HK-2 (cell line): ENCODE measurements around the gene VTI1A.
"Not testable (repeated sequence)": the region's sequence is repeated elsewhere in the genome, so short reads cannot be mapped to it uniquely, and the experiment has no call there.

ENCODE experiments used
- DNase-seq: peaks from one replicate; pipeline ENCODE4 v3.0.0-alpha.2; 2018; ENCODE audit not compliant: unreplicated experiment

Gene VTI1A

DNA sequence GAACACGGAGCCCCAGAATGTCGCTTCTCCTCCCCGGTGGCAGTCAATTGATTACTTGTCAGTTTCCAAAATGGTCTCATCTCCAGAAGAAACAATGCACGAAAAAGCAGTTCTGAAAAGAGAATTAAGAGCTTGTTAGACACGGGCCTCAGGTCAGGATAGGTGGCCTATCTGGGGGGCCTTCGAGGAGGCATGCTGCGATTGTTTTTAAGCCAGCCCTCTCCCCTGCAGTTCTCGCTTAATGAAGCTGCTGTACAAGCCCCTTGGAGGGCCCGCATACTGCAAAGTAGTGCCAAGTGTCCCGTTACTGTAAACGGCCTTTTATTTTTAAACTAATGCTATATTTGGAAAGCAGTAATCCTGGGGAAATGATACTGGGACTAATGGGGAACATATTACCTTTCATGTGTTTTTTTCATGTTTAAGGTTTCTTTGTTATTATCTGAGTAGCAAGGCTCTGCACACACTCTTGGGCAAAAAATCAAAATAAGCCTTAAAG, 388.3 kb downstream of the VTI1A start:
- no peak for DNase-seq

DNA sequence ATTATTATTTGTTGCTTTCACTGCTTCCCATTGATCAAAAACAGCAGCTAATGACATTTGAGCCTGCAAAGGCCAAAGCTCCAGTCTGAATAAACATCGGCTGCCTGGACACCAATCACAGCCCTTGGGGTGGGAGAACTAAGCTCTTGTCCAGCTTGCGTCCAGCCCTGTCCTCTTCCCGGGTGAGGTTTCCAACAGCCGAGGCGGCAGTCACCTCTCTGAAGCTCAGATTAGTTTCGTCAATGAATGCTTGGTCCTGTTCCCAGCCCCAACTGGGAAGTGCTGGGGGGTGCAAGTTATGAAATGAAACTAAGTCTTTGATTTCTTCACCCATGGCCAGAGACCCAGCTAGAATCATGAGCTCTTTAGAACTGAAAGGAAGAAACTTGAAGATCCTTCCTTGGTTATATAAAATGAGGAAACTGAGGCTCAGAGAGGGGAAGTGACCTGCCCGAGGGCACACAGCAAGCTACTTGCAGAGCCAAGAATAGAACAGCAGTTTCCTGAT, 389.0 kb downstream of the VTI1A start:
- no peak for DNase-seq

DNA sequence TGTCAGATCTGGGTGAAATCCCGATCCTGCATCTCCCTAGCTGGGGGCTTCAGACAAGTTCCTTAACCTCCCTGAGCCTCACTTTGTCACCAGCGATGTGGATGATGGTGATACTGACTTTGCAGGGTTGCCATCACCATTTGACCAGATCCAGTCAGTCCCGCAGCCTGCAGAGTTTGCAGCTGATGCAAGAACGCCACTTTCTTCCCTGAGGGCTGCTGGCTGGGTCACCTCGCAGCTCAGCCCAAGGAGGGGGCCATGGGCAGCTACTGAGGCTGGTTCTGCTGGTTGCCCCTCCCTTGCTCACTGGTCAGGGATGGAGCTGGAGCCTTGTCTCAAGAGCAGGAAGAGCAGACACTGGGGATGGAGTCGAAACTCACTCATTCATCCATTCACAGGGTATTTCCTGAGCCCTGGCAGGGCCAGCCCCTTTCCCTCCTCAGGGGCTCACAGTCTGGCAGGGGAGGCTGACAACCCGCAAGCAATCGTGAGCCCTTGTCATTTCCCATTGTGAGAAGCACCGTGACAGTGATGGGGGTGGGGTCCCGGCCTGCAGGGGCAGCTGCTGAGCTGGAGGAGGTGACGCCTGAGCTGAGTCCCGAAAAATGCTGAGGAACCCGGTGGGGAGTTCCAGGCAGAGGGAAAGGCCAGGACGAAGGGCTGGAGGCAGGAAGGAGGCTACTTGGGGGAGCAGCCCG, 391.9 kb downstream of the VTI1A start:
- DNase-seq: no peak

DNA sequence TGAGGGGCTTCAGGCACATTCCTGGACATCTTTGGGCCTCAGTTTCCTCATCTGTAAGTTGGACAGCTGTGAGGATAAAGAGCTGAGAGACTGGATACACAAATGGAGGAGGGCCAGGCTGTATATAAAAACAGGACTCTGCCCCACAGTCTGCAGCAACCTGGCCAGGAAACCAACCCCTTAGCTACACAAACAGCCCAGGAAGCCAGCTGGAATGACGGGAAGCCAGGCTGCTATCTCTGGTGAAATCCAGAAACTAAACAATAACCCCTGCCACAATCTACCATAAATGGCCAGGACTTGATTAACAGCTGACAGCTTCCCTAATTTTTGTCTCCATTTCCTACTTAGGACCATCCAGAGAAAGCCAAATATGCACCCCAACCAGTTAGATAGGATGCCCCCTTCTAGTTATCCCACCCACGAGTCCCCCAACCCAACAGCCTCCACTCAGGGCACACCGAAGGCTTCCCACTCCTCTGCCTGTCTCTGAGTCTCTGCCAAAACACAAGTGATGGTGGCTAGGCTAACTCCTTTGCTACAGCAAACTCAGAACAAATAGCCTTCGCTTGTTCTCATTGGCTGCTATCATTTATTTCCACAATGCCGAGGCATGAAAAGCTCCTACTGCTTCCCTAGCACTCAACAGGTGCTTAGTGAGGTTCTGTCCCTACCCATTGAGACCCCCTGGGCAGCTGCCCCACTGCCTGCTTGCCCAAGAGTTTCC, 393.1 kb downstream of the VTI1A start:
- DNase-seq: no peak

DNA sequence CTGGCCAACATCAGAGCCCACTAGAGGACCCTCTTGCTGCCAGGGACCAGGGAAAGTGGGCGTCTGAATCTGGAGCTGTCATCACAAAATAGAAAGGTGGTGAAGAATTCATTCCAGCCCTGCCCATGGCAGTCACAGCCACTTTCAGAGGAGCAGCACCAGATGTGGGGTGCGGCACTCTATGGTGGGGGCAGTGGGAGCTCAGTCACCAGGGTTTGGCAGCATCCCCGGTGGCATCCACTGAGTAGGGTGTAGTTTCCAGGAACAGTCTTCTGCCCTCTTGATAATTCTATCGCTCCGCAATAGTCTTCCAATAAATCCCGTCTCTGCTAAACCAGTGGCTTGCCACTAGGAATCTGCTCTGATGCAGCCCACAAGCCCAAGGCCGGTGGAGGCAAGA, 394.5 kb downstream of the VTI1A start:
- no peak for DNase-seq

DNA sequence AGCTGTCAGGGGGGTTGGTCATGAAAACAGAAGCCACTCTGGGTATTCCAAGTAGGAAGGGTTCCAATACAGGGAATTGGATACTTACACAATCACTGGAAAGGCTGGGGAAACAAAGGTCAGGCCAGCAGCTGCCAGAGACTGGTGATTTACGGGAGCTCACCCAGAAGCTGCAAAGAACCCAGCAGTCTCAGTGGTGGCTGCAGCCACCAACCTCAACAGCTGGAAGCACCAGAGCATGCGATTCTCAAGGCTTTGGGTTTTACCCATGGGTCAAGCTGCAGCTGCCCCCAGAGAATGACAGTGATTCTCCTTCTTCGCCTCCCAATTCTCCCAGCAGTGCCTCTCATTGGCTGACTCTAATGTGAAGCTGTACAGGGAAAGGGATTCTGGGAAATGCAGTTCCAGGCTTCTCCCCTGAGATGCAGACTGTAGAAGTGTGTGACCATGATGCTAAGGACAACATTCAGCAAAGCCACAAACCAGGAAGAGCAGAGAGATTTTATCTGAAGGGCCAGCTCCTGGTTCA, 395.9 kb downstream of the VTI1A start:
- DNase-seq: no peak

DNA sequence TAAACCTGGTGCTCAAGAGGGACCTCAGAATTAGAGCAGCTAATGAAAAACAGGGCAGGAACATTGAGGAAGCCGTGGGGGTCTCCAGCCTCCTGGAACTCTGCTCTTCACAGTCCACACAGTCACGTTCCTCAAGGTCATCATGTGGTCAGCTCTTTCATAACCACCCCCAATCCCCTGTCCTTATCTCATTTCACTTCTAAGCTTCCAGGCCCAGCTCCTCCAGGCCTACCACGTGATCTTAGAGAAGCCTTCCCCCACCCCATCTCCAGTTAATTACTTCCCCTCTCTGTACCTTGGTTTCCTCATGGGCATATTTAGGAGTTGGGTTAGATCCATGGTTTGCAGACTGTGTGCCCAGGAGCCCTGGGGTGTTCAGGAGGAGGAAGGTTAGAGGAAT, 396.6 kb downstream of the VTI1A start:
- DNase-seq: no peak

DNA sequence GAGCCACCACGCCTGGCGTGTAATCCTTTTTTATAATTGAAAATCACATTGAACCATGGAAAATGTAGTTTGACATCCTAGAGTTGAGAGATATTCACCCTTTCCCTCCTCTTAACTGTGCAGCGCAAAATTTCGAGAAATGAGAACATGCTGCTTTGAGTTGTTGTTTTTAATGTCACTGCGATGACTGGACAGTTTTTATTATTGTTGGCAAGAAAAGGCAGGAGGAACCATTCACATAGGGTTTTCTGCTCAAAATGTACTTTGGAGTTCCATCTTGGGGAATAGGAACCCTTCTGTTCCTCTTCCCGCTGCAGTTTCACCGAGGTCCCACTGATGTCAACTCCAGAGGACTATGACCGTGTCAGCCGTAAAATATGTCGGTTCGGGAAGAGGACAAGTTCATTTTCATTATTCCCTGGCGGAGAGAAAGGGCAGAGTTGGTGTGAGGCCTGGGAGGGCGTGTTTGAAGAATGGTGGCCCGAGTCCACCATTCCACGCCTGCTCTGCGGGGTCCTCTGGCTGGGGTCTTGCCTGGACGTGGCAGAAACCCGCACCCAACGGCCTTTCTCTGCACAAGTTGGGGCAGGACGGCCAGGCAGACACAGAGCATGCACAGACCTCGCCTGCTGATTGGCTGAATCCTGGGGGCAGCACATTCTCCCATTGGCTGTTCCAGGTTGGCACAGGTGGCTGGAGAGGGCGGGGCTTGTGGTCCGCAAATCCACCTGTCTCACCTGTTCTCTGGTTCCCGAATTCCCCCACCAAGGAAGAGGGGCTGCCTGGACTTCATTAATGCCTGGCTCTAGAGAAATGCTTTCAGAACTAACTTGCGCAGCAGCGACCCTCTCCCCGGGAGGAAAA, 397.9 kb downstream of the VTI1A start:
- no peak for DNase-seq

DNA sequence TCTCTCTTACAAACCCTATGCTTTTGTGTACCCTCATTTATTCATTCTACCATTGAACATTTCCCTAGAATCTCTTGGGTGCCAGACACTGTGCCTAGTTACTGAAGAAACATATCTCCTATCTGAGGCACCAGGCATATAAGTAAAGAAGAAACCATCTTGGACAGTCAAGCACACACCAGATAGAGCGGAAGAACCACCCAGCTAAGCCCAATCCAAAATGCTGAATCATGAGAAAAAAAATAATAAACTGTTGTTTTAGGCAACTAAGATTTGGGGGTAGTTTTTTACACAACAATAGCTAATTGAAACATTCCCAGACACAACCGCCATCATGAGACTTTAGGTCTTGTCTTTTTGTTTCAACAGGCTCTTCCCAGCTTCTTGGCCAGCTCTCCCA, 400.8 kb downstream of the VTI1A start:
- DNase-seq: no peak

DNA sequence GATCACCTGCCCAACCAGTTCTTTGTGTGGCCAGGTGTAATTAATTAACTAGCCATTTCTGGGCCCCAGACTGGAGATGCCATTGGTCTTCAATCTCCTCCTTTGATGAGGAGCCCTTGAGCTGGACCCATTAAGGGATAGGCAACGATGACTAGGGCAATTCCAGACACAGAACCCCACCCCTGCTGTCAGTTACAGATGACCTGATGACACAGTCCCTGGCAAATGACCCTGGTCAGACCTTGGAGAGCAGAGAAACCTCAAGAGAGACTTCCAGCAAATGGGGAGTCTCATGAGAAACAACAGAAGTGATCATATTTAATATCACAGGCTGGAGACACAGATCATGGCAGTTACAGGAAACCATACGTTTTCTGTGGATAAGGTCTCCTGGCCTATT, 401.2 kb downstream of the VTI1A start:
- no peak for DNase-seq

DNA sequence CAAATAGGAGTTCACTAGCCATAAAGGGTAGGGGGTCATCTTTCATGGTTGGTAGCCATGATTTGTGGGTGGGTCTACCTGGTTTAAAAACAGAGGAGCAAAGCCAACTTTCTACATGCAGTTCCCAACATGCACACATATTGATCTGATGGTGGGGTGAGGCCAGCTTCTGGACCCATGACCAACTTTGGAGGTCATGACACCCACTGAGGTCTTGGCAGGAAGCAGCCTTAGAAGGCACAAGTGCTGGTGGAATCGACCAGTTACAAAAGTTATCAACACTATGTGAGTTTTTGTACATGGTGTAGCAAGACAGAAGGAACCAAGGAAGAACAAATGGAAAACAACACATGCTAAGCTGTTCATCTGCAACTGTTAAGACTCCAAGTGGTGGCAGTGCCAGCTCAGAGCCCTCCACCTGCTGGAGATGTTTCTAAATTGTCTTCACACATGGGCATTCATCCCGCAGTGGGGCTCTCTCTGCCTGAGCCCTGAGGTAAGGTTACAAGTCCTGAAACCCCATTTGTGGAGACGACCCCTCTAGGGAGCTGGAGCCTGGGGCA, 401.9 kb downstream of the VTI1A start:
- no peak for DNase-seq

DNA sequence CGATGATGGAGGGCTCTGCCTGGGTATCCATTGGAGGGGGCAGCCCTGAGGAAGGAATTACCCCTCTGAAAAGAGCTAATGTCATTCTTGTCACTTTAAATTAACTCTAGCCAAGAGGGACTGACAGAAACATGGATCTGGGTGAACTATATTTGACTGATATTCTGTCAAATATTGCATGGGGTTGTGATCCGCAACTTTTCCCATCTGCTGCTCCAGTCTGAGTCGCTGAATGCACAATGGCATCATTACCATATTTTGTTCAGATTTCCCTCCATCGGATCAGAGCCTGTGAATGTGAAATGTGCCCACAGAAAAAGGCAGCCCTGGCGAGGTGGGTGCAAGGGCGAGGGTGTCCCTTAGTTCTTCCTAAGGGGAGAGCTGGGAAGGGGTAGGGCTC, 402.5 kb downstream of the VTI1A start:
- no peak for DNase-seq

DNA sequence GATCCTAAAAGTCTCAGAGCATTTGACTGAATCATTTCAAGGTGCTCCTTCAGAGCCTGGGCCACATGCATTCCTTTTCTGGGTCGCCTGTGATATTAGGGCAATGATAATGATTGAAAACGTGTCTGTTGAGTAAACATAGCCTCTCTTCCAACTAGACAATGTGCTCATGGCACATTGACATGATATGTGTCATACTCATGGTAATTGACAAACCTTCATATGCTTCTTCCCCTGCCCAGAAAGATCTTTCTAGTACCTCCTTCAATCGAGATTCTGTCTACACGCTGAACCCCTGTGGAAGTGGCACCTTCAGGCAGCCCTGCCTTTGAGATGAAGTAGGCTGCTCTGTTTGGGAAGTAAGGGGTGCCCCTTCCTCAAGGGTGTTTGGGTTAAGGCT, 404.2 kb downstream of the VTI1A start:
- no peak for DNase-seq

DNA sequence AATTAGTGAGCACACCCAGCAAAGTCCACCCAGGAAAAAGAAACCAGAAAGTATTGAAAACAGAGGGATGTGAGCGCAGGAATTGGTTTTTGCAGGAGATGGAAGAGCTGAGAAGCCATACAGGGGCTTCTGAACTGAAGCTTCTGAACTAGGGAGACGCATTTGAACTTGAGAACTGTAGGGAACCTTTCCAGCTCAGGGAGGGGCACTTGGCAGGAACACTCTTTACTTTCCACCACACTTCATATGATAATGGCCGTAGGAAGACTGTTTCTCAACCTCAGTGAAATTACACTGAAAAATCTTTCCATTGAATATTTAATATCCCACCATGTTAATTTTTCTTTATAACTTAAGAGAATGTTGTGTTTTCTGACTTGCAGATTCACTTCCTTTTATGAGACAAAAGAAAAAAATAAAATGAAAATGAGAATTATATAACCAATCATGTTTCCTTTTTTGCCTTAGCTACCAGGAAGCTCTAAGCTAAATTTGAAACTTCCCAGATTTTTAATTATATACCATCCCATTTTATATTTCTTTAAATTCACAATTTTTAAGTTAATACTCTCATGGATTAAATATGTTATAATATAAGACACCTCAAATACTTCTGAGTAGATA, 404.7 kb downstream of the VTI1A start:
- no peak for DNase-seq

DNA sequence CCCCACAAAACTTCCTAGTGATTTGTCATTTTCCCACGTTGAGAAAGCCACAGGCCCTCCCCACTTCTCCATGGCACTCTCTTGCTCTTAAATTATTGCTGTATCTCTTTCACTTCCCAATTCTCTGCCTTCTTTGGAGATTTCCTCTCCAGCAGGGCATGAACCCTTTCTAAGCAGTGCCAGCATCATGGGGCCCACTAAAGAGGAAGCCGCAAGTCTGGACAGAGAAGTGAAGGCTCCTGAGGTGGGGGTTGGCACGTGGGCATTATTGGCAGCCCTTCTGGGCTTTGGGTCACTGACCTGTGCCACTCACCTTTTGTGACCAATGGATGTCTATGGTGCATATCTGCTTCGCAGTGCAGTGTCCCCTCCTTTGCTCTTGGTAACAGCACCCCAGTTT, 405.3 kb downstream of the VTI1A start:
- DNase-seq: no peak

DNA sequence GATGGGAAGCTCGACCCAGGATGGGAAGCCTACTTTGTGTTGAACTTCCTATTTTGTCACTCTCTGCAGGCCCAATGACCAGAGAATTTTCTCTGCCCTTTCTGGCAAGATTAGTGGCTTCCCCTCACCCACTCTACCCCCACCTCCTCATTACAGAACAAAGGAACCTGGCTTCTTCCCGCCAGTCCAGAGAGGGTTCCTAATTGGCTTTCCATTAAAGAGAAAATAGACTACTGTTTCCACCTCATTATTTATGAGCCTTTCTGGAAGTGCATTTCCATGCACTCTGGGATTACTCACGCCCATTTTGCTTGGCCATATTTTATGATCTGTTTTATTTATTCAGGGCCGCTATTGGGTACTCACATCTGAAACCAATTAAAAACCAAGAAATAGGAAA, 408.1 kb downstream of the VTI1A start:
- DNase-seq: no peak

DNA sequence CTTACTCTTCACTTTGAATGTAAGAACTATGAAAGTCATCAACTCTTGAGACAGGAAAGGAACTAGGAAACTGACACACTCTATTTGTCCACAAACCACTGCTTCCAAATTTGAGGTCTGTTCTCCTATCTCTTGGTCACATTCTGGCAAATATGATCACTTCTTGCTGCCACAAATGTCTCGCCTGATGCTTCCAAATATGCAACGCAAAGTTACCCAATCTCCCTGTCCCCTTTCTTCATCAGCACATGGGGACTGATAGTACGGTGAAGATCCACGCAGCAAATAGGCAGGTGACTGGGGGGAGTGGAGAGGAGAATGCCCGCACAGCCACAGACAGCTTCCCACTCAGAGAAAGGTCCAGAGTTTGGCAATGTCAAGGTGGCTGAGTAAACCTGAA, 410.5 kb downstream of the VTI1A start:
- no peak for DNase-seq

DNA sequence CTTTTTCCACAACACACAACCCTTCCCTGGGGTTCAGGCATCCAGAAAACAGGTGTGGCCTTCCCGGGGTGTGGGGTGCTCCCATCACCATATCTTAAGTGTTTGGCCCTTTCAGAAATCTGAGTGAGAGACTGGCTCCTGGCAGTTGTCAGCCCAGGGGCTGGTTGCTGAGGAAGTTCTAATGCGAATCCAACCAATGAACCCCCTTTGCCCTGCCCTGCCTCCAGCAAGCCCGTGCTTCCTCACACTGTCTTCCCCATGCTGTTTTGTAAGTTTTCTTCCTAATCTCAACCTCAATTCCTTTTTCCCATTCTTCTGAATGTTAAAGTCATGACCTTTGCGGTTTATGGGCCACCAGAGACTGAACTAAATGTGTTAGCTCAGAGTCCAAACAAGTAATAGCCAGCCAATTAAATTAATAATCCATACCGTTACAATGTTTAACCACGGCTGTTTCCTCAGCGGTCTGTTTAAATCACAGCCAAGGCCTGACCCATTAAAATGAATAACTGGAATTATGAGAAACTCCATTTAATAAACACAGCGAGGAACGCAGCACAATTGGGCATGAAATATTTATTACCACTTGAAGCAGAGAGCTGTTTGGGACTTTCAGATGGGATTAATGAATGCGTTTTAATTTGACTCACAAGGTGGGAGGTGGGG, 412.1 kb downstream of the VTI1A start:
- DNase-seq: no peak

DNA sequence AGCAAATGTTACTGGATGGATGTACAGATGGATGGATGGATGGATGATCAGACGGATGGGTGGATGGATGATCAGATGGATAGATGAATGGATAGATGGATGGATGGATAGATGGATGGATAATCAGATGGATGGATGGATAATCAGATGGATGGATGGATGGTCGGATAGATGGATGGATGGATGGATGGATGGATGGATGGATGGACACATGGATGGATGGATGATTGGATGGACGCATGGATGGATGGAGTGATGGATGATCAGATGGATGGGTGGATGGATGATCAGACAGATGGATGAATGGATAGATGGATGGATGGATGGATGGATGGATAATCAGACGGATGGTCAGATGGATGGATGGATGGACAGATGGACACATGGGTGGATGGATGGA, 412.8 kb downstream of the VTI1A start:
- no peak for DNase-seq

DNA sequence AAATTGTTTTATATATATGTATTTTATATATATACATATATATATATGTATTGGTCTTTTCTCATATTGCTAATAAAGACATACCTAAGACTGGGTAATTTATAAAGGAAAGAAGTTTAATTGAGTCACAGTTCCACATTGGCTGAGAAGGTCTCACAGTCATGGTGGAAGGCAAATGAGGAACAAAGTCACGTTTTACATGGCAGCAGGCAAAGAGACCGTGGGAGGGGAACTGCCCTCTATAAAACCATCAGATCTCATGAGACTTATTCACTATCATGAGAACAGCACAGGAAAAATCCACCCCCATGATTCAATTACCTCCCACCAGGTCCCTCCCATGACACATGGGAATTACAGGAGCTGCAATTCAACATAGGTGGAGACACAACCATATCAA, 416.4 kb downstream of the VTI1A start:
- DNase-seq: not testable (repeated sequence)
